AG04450 (cell line): ENCODE data around the gene CA5A. TPM values are rescaled to one million over a fixed set of nuclear protein-coding genes. Genes with fewer than 3 reads are reported as not detected.
"Not testable (repeated sequence)": the region's sequence is repeated elsewhere in the genome, so short reads cannot be mapped to it uniquely, and the experiment has no call there.

Source experiments
- CTCF ChIA-PET: fragments of 300-600, 350-600 bp; formaldehyde crosslinking; extraction: SDS; loops from one replicate; lab custom pipeline; 2022; ENCODE audit warnings: antibody characterized with exemption, inconsistent platforms; lab: Charles Lee
- POLR2A ChIA-PET: fragments of 350-600 bp; formaldehyde crosslinking; extraction: SDS; loops from one replicate; lab custom pipeline; 2021; ENCODE audit warnings: antibody characterized with exemption, inconsistent platforms; lab: Yijun Ruan, JAX
- DNase-seq: peaks from one replicate; pipeline ENCODE4 v3.0.0-alpha.2; 2011; ENCODE audit warnings: low read depth, low spot score
- H3K27ac ChIP-seq: one replicate; pipeline ENCODE4 v1.5.1; 2012; ENCODE audit warnings: low read depth, low read length, control low read depth
- H3K27me3 ChIP-seq: one replicate; pipeline ENCODE4 v1.6.0; 2012; ENCODE audit warnings: low read length; ENCODE audit not compliant: control insufficient read depth, insufficient read depth
- H3K4me3 ChIP-seq: 2 replicates; pipeline ENCODE4 v1.5.1; 2011; ENCODE audit warnings: mild to moderate bottlenecking, low read depth, low read length, control low read depth
- H3K9me3 ChIP-seq: 2 replicates; pipeline ENCODE4 v1.5.1; 2012; ENCODE audit warnings: low read length; ENCODE audit not compliant: control insufficient read depth, insufficient read depth
- polyA plus RNA-seq: library from polyadenylated mRNA; depleted of rRNA; stranded (reverse); fragments of >200 nt; gene quantifications from 2 replicates; pipeline ENCODE4 v1.2.3, GENCODE V29; 2011
- TF ChIP-seq, protein P1 (sequence below): IDR thresholded peaks from 2 replicates; pipeline ENCODE4 v1.5.1; 2011; ENCODE audit warnings: low read depth, low read length, control low read depth, inconsistent platforms

CA5A gene
- polyA plus RNA-seq, 1 experiment: not detected

DNA sequence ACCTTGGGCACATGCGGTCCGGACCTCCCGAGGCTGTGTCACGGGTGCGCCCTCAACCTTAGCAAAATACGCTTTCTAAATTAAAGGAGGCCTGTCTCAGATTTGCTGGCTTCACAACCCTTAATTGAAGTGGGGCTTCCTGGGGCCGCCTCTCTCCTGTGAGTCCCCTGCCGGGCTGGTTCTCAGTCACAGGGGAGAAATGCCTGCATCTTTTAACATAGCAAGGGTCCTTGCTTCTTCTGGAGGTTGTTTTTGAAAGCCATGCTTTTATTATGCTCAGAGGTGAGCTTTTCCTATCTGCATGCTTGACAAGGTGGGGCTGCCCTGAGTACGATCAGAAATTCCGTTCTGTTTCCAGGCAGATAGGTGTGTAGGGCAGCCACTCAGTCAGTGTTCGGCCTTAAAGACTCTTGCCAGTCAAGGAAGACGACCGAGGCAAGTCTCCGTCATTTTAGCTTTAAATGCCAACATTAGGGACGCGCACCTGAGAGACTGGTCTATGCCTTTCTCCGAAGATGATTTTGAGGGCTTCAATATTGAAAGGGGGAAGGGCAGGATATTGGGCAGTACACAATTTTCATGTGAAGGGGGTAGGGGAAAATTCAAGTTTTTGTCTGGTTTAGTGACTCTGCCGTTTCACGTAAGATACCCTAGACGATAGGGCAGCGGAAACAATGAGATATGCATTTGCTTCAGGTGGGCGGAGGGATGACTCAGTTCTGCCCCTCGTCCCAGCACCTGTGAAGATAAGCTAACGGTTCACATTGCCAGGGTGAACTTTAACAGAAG is 61.5 kb downstream of the CA5A start:
- Histone ChIP-seq H3K27me3 (peaks cover 7% of the 10 kb centered on the region), H3K4me3 (no peak overlapping the region), H3K9me3 (peaks cover 2% of the 10 kb centered on the region; the same call in 1 of the 2 replicates), H3K27ac (no peak overlapping the region)
- DNase-seq: no peak
- TF ChIP-seq, protein P1, sequence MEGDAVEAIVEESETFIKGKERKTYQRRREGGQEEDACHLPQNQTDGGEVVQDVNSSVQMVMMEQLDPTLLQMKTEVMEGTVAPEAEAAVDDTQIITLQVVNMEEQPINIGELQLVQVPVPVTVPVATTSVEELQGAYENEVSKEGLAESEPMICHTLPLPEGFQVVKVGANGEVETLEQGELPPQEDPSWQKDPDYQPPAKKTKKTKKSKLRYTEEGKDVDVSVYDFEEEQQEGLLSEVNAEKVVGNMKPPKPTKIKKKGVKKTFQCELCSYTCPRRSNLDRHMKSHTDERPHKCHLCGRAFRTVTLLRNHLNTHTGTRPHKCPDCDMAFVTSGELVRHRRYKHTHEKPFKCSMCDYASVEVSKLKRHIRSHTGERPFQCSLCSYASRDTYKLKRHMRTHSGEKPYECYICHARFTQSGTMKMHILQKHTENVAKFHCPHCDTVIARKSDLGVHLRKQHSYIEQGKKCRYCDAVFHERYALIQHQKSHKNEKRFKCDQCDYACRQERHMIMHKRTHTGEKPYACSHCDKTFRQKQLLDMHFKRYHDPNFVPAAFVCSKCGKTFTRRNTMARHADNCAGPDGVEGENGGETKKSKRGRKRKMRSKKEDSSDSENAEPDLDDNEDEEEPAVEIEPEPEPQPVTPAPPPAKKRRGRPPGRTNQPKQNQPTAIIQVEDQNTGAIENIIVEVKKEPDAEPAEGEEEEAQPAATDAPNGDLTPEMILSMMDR: no peak
- ChIA-PET POLR2A (no interaction called here), CTCF (interaction anchor here (0.8 to 5.1 kb wide), 3 partner anchors 96 to 286 kb away, joined by 3 to 40 read pairs (median 3); no protein-coding TSS in a partner anchor)

DNA sequence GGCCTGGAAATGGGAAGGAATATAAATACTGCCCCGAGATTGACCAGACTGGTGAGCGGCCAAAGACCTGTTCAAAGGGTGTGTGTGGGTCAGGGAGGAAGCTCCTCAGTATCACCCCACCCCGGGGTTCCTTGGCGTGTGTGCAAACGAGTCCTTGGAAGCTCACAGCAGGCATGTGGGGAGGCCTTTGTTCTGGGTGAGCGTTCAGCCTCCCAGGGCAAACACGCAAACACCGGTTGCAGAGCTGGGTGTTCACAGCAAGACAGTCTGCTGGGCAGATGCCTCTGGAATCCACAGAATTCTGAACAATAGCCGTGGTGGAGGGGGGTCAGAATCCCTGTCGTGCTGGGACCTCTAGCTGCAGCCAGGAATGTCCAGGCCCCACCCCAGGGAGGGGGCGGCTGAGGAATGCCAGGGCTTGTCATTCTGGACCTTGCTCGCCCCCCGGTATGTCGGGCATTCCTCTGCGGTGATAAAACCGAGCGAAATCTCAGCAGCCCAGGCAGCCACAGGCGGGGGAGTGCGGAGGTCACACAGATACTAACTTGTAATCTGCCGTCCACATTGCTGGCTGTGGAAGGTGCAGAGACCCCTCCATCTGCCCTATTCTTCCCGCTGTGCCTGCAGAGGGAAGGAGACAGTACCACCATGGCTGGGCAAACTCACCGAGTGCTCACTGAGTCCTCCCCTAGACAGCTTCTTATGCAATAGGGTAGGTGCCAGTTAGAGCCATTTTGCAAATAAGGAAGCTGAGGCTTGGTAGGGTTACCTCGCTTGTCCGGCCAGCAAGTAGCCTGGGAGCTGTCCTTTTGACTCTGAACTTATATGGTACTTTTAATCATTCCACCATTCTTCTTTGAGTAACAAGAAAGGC is 65.7 kb downstream of the CA5A start:
- not testable (repeated sequence) for H3K4me3 ChIP-seq, DNase-seq, H3K9me3 ChIP-seq, H3K27me3 ChIP-seq
- H3K27ac ChIP-seq: peak overlapping the region; percentile 78
- CTCF ChIA-PET: interaction anchor here (0.6 to 5.5 kb wide), 21 partner anchors 11 to 234 kb away, joined by 3 to 207 read pairs (median 5); no protein-coding TSS in a partner anchor
- POLR2A ChIA-PET: interaction anchor here (0.8 to 1.7 kb wide), 5 partner anchors 18 to 105 kb away, joined by 3 to 21 read pairs (median 3); partner anchors contain the start of gene KLHDC4

DNA sequence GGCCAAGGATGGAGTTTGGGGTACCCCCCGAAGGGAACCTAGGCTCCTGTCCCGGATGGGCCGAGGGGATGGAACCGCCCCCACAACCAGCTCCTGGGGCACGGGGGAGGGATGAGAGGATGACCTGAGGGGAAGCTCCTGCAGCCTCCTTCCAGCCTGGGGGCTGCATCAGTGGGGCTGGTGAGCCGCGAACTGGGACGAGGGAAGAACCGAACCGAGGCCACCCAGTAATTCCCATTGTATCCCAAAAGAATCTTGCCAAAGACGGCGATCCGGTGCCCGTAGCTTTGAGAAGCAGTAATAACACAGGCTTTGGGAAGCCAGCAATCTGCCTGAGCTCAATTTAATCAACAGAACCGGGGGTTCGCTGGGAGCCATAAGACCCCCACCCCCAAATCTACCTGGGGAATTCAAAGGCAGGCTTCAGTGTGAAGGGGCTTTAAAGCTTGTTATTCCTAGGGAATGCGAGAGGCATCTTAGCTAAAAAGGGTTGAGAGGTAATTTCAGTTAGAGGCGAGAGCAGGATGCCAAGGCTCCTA is 66.4 kb downstream of the CA5A start:
- H3K27ac ChIP-seq: peak overlapping the region; percentile 22

DNA sequence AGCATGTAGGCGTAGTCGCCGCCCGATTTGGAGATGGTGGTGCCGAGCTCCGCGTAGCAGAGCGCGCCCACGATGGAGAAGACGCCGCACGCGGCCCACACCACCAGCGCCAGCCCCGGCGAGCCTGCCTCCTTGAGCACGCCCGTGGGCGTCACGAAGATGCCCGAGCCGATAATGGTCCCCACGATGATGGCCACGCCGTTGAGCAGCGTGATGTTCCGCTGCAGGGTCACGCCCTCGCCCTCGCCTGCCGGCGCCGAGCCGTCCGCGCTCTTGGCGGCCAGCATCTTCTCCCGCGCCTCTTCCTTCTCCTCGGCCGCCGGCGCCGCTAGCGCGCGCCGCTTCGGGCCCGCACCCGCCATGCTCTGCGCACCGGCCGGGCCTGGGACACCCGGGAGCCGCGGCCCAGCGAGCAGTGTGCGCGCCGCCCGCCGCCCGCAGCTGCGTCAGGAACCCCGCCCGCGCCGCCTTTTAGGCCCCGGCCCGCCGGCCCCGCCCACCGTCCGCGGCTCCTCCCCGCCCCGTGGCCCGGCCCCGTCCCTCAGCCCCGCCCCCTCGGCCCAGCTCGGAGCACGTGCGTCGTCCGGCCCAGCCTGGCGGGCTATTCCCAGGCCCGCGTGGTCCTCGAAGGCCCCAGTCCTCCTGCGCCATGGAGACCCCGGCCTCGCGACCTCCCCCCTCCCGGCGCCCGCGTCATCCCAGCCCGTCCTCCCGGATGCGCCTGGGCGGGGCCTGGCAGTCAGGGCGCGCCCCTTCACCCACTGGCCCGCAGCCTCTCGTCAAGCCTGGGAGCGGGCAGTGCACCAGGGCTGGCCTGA is 67.1 kb downstream of the CA5A start, which contains the start of gene SLC7A5:
SLC7A5 (minus strand) TSS at position 447 of the 818 bp plus-strand sequence; CDS start at position 362, 85 bp downstream.
- Histone ChIP-seq H3K4me3 (peak within 1 kb of the TSS; percentile 74), H3K27ac (peak within 1 kb of the TSS; percentile 73)
- CTCF ChIA-PET: interaction anchor here (4.8 to 5.5 kb wide), 2 partner anchors 19 to 89 kb away, joined by 46 to 207 read pairs; no protein-coding TSS in a partner anchor
- POLR2A ChIA-PET: interaction anchor here (0.6 to 2.1 kb wide), 9 partner anchors 9 to 701 kb away, joined by 3 to 16 read pairs (median 4); partner anchors contain the start of genes KLHDC4 and ZC3H18
- H3K27me3 ChIP-seq, H3K9me3 ChIP-seq, DNase-seq: not testable (repeated sequence)

More for the DNA sequence above, 66.4 kb downstream of the CA5A start:
- H3K9me3 ChIP-seq, H3K27me3 ChIP-seq, DNase-seq, H3K4me3 ChIP-seq: not testable (repeated sequence)
- ChIA-PET POLR2A (interaction anchor here (0.6 to 2.1 kb wide), 8 partner anchors 9 to 104 kb away, joined by 3 to 16 read pairs (median 4); partner anchors contain the start of gene KLHDC4), CTCF (interaction anchor here (2.4 to 5.5 kb wide), 3 partner anchors 20 to 101 kb away, joined by 27 to 207 read pairs (median 46); no protein-coding TSS in a partner anchor)

DNA sequence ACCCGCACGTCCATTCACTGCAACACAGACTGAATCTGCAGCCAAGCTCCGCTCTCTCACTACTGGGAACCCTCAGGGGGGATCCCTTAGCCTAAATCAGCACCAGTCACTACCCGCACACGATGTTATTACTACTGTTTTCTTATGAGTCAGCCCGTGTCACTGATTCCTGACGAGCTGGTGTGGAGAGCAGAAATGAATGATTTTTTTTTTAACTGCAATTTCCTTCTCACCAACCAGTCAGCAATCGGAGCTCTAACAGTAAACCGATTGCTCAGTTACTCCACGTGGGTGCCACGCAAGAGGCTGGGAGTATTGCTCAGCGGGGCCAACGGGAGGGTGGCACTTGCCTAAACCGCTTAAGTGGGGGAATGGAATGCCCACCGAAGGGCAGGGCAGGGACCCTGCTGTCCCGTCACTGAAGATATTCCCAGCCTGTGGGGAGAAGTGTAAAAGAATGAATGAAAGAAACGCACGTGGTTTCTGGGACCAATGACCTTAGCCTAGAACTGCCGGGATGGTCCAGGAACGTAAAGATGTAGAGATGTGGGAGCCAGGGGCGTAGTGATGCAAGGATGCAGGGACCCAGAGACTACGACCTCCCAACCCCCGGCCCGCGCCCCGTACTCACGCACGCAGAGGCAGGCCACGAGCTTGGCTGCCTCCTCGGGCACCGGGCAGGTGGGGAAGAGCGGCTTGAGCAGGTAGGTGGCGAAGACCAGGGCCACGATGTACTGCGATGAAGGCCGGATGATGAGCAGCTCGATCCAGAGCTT is 67.9 kb downstream of the CA5A start:
- Histone ChIP-seq H3K4me3 (peak overlapping the region; percentile 74), H3K27ac (peak overlapping the region; percentile 73)
- not testable (repeated sequence) for H3K27me3 ChIP-seq, H3K9me3 ChIP-seq
- peak; percentile 74 for DNase-seq
- ChIA-PET POLR2A (interaction anchor here (0.6 to 2.1 kb wide), 10 partner anchors 8 to 702 kb away, joined by 3 to 16 read pairs (median 4); partner anchors contain the start of genes KLHDC4 and ZC3H18), CTCF (interaction anchor here (4.8 to 5.5 kb wide), 2 partner anchors 18 to 88 kb away, joined by 46 to 207 read pairs; no protein-coding TSS in a partner anchor)

DNA sequence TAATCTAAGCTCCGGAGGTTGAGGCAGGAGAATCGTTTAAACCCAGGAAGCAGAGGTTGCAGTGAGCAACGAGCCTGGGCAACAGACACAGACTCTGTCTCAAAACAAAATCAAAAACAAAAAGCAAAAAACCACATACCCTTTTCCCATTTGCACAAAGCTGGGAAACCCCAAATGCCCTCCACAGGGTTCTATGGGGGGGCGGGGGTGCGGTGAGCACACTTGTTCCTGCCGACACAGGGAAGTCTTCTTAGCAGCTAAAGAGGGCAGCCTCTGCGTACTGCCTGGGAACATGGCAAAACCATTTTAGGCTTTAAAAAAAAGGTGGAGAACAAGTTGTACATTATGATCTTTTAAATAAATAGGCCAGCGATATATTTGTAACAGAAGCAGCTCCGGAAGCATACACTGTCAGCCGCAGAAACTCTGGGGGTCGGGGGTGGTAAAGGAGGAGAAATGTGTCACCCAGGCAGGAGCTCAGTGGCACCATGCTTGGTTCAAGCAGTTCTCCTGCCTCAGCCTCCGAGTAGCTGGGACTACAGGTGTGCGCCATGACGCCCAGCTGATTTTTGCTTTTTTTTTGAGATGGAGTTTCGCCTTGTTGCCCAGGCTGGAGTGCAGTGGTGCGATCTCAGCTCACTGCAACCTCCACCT is 70.3 kb downstream of the CA5A start:
- DNase-seq, H3K9me3 ChIP-seq, POLR2A ChIA-PET, H3K27ac ChIP-seq, H3K27me3 ChIP-seq: not testable (repeated sequence)
- 0 out of 2 replicates have a peak overlapping the region, but pooled peaks have one; percentile 2 for H3K4me3 ChIP-seq
- CTCF ChIA-PET: interaction anchor here (0.9 to 3.9 kb wide), 3 partner anchors 16 to 89 kb away, joined by 5 to 14 read pairs (median 13); no protein-coding TSS in a partner anchor
